Measurements from ENCODE around the gene TBPL2.

DNA sequence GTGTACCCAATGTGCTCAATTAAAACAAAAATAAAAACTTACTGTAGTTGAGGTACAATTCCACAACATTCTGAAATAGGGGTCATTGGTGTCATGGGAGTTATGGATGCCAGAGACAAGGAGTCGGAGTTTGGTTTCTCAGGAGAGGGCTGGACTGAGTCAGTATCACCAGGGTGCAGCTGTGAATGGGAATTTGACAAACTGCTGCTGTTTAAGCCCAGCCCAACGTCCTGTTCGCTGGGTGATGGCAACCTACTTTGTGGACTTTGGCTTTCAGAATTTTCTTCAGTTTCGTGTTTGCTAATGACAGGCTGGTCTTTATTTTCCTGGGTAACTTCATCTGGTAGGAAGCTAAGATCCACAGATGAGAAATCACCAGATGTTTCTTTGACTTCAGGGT is 3.9 kb downstream of the TBPL2 start:
- TF ChIP-seq, protein P1, sequence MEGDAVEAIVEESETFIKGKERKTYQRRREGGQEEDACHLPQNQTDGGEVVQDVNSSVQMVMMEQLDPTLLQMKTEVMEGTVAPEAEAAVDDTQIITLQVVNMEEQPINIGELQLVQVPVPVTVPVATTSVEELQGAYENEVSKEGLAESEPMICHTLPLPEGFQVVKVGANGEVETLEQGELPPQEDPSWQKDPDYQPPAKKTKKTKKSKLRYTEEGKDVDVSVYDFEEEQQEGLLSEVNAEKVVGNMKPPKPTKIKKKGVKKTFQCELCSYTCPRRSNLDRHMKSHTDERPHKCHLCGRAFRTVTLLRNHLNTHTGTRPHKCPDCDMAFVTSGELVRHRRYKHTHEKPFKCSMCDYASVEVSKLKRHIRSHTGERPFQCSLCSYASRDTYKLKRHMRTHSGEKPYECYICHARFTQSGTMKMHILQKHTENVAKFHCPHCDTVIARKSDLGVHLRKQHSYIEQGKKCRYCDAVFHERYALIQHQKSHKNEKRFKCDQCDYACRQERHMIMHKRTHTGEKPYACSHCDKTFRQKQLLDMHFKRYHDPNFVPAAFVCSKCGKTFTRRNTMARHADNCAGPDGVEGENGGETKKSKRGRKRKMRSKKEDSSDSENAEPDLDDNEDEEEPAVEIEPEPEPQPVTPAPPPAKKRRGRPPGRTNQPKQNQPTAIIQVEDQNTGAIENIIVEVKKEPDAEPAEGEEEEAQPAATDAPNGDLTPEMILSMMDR (IDR thresholded peaks at IDR 0.05; ENCODE audit: low read depth, low read length): no peak
- TF ChIP-seq POLR2A (IDR thresholded peaks at IDR 0.05; ENCODE audit: extremely low read depth, insufficient read length) (no peak), MYC (IDR thresholded peaks at IDR 0.05; ENCODE audit: low read depth, low read length) (no peak)
- TF ChIP-seq, protein P2, sequence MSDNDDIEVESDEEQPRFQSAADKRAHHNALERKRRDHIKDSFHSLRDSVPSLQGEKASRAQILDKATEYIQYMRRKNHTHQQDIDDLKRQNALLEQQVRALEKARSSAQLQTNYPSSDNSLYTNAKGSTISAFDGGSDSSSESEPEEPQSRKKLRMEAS (IDR thresholded peaks at IDR 0.05; ENCODE audit: low read depth, low read length): no peak
